IMR-90 (cell line): ENCODE measurements around the gene MAS1. TPM values are rescaled to one million over a fixed set of nuclear protein-coding genes. Genes with fewer than 3 reads are reported as not detected.

Source experiments
- ATAC-seq: fragments of 200-7000 bp; cut with Tn5 transposase; 2 replicates; pipeline ENCODE4 v1.9.1; 2020; ENCODE audit warnings: low read depth, mild to moderate bottlenecking, moderate library complexity
- BruUV-seq: library from RNA; stranded (reverse); fragments of 400-500 nt; replicated peaks from 2 replicates; lab custom pipeline; 2021; lab: Mats Ljungman, UMichigan
- CTCF ChIA-PET: fragments of 300-600 bp; formaldehyde crosslinking; extraction: SDS; loops from one replicate; lab custom pipeline; 2021; ENCODE audit warnings: antibody characterized with exemption; lab: Yijun Ruan, JAX
- POLR2A ChIA-PET: fragments of 300-600 bp; sonication (Branson Sonifier 250); formaldehyde crosslinking; loops from one replicate; lab custom pipeline; 2022; ENCODE audit warnings: antibody characterized with exemption; ENCODE audit not compliant: unreplicated experiment; lab: Charles Lee
- DNase-seq: peaks from one replicate; pipeline ENCODE4 v3.0.0; 2013
- H2AFZ ChIP-seq: replicated peaks from 2 replicates; pipeline ENCODE3; 2013; ENCODE audit warnings: low read length, mild to moderate bottlenecking; ENCODE audit not compliant: poor library complexity
- H2AK5ac ChIP-seq: 2 replicates; pipeline ENCODE4 v1.6.1; 2013; ENCODE audit warnings: low read depth, low read length, inconsistent platforms
- H2AK9ac ChIP-seq: replicated peaks from 2 replicates; pipeline ENCODE3; 2013; ENCODE audit warnings: mild to moderate bottlenecking, low read depth, low read length, moderate library complexity; ENCODE audit not compliant: poor library complexity
- H2BK120ac ChIP-seq: 2 replicates; pipeline ENCODE4 v1.6.1; 2013; ENCODE audit warnings: low read depth, low read length, inconsistent platforms
- H2BK15ac ChIP-seq: 3 replicates; pipeline ENCODE4 v1.6.1; 2013; ENCODE audit warnings: low read depth, low read length, inconsistent platforms
- H2BK20ac ChIP-seq: 2 replicates; pipeline ENCODE4 v1.6.1; 2013; ENCODE audit warnings: low read depth, mild to moderate bottlenecking, inconsistent platforms, low read length, moderate library complexity
- H2BK5ac ChIP-seq: 2 replicates; pipeline ENCODE4 v1.6.1; 2013; ENCODE audit warnings: mild to moderate bottlenecking, low read depth, low read length, inconsistent platforms; ENCODE audit not compliant: poor library complexity, severe bottlenecking
- H3K14ac ChIP-seq: replicated peaks from 2 replicates; pipeline ENCODE4 v1.6.1; 2013; ENCODE audit warnings: low read depth, low read length, inconsistent platforms
- H3K18ac ChIP-seq: 2 replicates; pipeline ENCODE4 v1.6.1; 2013; ENCODE audit warnings: low read depth, low read length, control low read depth
- H3K23ac ChIP-seq: 2 replicates; pipeline ENCODE4 v1.6.1; 2013; ENCODE audit warnings: low read depth, low read length, inconsistent platforms
- H3K27ac ChIP-seq: 2 replicates; pipeline ENCODE4 v1.5.1; 2013; ENCODE audit warnings: mild to moderate bottlenecking, control low read depth, low read length; ENCODE audit not compliant: insufficient read depth
- H3K27me3 ChIP-seq: 2 replicates; pipeline ENCODE4 v1.6.1; 2013; ENCODE audit warnings: low read length; ENCODE audit not compliant: control insufficient read depth, insufficient read depth
- H3K36me3 ChIP-seq: 2 replicates; pipeline ENCODE4 v1.6.1; 2013; ENCODE audit warnings: low read length, mixed read lengths; ENCODE audit not compliant: control insufficient read depth, insufficient read depth
- H3K4ac ChIP-seq: 2 replicates; pipeline ENCODE4 v1.6.1; 2013; ENCODE audit warnings: low read depth, low read length, inconsistent platforms
- H3K4me1 ChIP-seq: 2 replicates; pipeline ENCODE4 v1.6.1; 2013; ENCODE audit warnings: low read length, mixed read lengths; ENCODE audit not compliant: control insufficient read depth, insufficient read depth
- H3K4me2 ChIP-seq: 2 replicates; pipeline ENCODE4 v1.6.1; 2013; ENCODE audit warnings: low read depth, mild to moderate bottlenecking, control low read depth, low read length, moderate library complexity
- H3K4me3 ChIP-seq: 2 replicates; pipeline ENCODE4 v1.5.1; 2013; ENCODE audit warnings: low read depth, mild to moderate bottlenecking, control low read depth, low read length, moderate library complexity; ENCODE audit not compliant: insufficient read depth
- H3K56ac ChIP-seq: 2 replicates; pipeline ENCODE4 v1.6.1; 2013; ENCODE audit warnings: low read length, inconsistent platforms; ENCODE audit not compliant: insufficient read depth; ENCODE audit errors: extremely low read depth
- H3K79me1 ChIP-seq, 2 experiments: 2 replicates each; pipeline ENCODE4 v1.6.1; 2013; ENCODE audit warnings: low read length in 2 of 2, inconsistent platforms in 1 of 2, low read depth in 1 of 2
- H3K9ac ChIP-seq: 2 replicates; pipeline ENCODE4 v1.6.1; 2013; ENCODE audit warnings: low read depth, low read length, control low read depth
- H3K9me1 ChIP-seq: 2 replicates; pipeline ENCODE4 v1.6.1; 2013; ENCODE audit warnings: low read length, inconsistent platforms; ENCODE audit not compliant: insufficient read depth
- H3K9me3 ChIP-seq: 2 replicates; pipeline ENCODE4 v1.6.1; 2013; ENCODE audit warnings: low read length; ENCODE audit not compliant: control insufficient read depth, insufficient read depth
- H4K20me1 ChIP-seq: 2 replicates; pipeline ENCODE4 v1.6.1; 2013; ENCODE audit warnings: low read length, inconsistent platforms; ENCODE audit not compliant: insufficient read depth
- H4K5ac ChIP-seq: 2 replicates; pipeline ENCODE4 v1.6.1; 2013; ENCODE audit warnings: mild to moderate bottlenecking, low read depth, low read length, control low read depth
- H4K8ac ChIP-seq, 2 experiments: 2 replicates each; pipeline ENCODE4 v1.6.1; 2013; ENCODE audit warnings: low read depth in 2 of 2, low read length in 2 of 2, control low read depth in 1 of 2, inconsistent platforms in 1 of 2
- H4K91ac ChIP-seq: 2 replicates; pipeline ENCODE4 v1.6.1; 2013; ENCODE audit warnings: low read depth, low read length, inconsistent platforms; ENCODE audit not compliant: insufficient read depth
- BHLHE40 ChIP-seq: fragments of 150-350 bp; IDR thresholded peaks from 2 replicates; pipeline ENCODE4 v1.6.1; 2016; ENCODE audit warnings: mild to moderate bottlenecking, low read depth, low read length
- CEBPB ChIP-seq: IDR thresholded peaks from 2 replicates; pipeline ENCODE4 v1.6.1; 2012; ENCODE audit warnings: low read depth, low read length, improper control_type of control experiment
- CHD1 ChIP-seq: IDR thresholded peaks from 2 replicates; pipeline ENCODE4 v1.6.1; 2012; ENCODE audit warnings: low read depth, low read length, improper control_type of control experiment
- FOS ChIP-seq: fragments of 150-350 bp; IDR thresholded peaks from 2 replicates; pipeline ENCODE4 v1.6.1; 2016; ENCODE audit warnings: low read depth, low read length
- MAFK ChIP-seq: IDR thresholded peaks from 2 replicates; pipeline ENCODE4 v1.6.1; 2012; ENCODE audit warnings: low read depth, low read length, improper control_type of control experiment
- MAZ ChIP-seq: IDR thresholded peaks from 2 replicates; pipeline ENCODE4 v1.6.1; 2012; ENCODE audit warnings: low read depth, mild to moderate bottlenecking, low read length, improper control_type of control experiment, moderate library complexity, borderline replicate concordance
- POLR2A ChIP-seq: IDR thresholded peaks from 2 replicates; pipeline ENCODE4 v1.6.1; 2012; ENCODE audit warnings: mild to moderate bottlenecking, low read depth, low read length
- RCOR1 ChIP-seq: IDR thresholded peaks from 2 replicates; pipeline ENCODE4 v1.6.1; 2012; ENCODE audit warnings: mild to moderate bottlenecking, low read length, improper control_type of control experiment; ENCODE audit not compliant: insufficient replicate concordance
- SMC3 ChIP-seq: fragments of 150-350 bp; IDR thresholded peaks from 2 replicates; pipeline ENCODE4 v1.6.1; 2016; ENCODE audit warnings: low read depth, mild to moderate bottlenecking, antibody characterized with exemption, low read length, moderate library complexity
- WGBS, 2 experiments: methylation state at CpG; one replicate each; pipeline versions ENCODE4 v1.1.5 to v1.1.7; 2013; ENCODE audit warnings: missing lambda C conversion rate in 2 of 2; ENCODE audit not compliant: insufficient read length in 1 of 2; ENCODE audit errors: extremely low coverage in 2 of 2; 5-methylcytosine and 5-hydroxymethylcytosine counted together
- dilution Hi-C: fragments of 300-500 bp; cut with HindIII; formaldehyde crosslinking; loops from one replicate; pipeline ENCODE4 v1.14.3; 2018; ENCODE audit warnings: low sequenced_read_pairs; ENCODE audit not compliant: unreplicated experiment
- in situ Hi-C: fragments of 300-500 bp; cut with MboI; formaldehyde crosslinking; loops from 3 replicates; pipeline ENCODE4 v1.14.3; 2019; ENCODE audit warnings: low sequenced_read_pairs, inconsistent platforms, mixed read lengths
- intact Hi-C: fragments of 100-400 bp; cut with micrococcal nuclease; formaldehyde crosslinking; loops from 2 replicates; pipeline ENCODE4 v1.10.0; 2022
- polyA plus RNA-seq, 3 experiments: library from polyadenylated mRNA; depleted of rRNA; stranded (reverse); fragments of >200 nt; gene quantifications; 2 replicates each; pipeline ENCODE4 v1.2.3, GENCODE V29; 2012; ENCODE audit warnings: low replicate concordance in 1 of 3
- total RNA-seq: library from RNA; depleted of rRNA; stranded (reverse); fragments of >200 nt; gene quantifications from 2 replicates; pipeline ENCODE4 v1.2.3, GENCODE V29; 2012
- TF ChIP-seq, protein P1 (sequence below): fragments of 150-350 bp; IDR thresholded peaks from 2 replicates; pipeline ENCODE4 v1.6.1; 2016; ENCODE audit warnings: low read depth, mild to moderate bottlenecking, low read length, moderate library complexity, borderline replicate concordance
- TF ChIP-seq, protein P2 (sequence below): fragments of 150-350 bp; IDR thresholded peaks from 2 replicates; pipeline ENCODE4 v1.6.1; 2017; ENCODE audit warnings: mild to moderate bottlenecking, antibody characterized with exemption, low read length, low read depth

Gene MAS1
- total and polyA plus RNA-seq, 2 of the 4 experiments (the other 2 are of a cell fraction): under 0.01 TPM; not detected in 1

DNA sequence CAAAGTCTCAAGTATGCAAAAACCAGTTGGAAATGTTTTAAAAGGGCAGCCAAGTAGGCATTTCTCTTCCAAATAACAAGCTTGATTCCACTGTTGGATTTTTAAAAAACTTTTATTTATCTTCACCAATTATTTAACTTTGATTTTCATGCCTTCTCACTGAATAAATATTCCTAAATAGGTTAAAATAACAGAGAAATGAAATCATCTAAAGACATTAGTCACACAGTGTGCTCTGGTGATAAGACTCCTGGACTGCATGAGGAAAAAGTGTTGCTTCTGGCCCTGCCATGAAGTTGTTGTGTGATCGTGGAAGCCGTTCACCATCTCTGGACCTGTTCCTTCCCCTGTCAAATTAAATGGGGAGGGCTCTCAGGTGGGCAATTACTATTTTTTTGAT, 44.3 kb downstream of the MAS1 start:
- ATAC-seq (peak; percentile 57), DNase-seq (peak; percentile 55)
- H2AK5ac ChIP-seq: no peak overlapping the region
- H3K23ac ChIP-seq: no peak overlapping the region
- H3K4me2 ChIP-seq: peak overlapping the region; percentile 26; the same call in 1 of the 2 replicates
- H3K27me3 ChIP-seq: 0 out of 2 replicates have a peak, but pooled peaks cover 3% of the 10 kb centered on the region
- no peak overlapping the region for H3K14ac ChIP-seq
- in situ Hi-C loops: no loop called here
- H2BK15ac ChIP-seq: no peak overlapping the region
- H3K9me1 ChIP-seq: no peaks in the 10 kb centered on the region
- H3K56ac ChIP-seq: no peak overlapping the region
- H3K4ac ChIP-seq: no peak overlapping the region
- H3K27ac ChIP-seq: no peak overlapping the region
- H3K9me3 ChIP-seq: peaks cover 4% of the 10 kb centered on the region; the same call in 1 of the 2 replicates
- no peak overlapping the region for H3K4me3 ChIP-seq
- no TSS peak for BruUV-seq
- WGBS, 2 experiments: no CpG with 5 or more reads among the region's 2 CpGs
- H3K36me3 ChIP-seq: no peaks in the 10 kb centered on the region
- H4K8ac ChIP-seq: no peak overlapping the region
- H3K79me1 ChIP-seq: no peaks in the 10 kb centered on the region
- no peak overlapping the region for H4K91ac ChIP-seq
- H4K5ac ChIP-seq: no peak overlapping the region
- POLR2A ChIA-PET: no interaction called here
- TF ChIP-seq FOS: no peak
- TF ChIP-seq SMC3: no peak
- TF ChIP-seq BHLHE40: no peak
- TF ChIP-seq, protein P1, sequence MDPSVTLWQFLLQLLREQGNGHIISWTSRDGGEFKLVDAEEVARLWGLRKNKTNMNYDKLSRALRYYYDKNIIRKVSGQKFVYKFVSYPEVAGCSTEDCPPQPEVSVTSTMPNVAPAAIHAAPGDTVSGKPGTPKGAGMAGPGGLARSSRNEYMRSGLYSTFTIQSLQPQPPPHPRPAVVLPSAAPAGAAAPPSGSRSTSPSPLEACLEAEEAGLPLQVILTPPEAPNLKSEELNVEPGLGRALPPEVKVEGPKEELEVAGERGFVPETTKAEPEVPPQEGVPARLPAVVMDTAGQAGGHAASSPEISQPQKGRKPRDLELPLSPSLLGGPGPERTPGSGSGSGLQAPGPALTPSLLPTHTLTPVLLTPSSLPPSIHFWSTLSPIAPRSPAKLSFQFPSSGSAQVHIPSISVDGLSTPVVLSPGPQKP: no peak
- TF ChIP-seq MAFK: no peak
- TF ChIP-seq, protein P2, sequence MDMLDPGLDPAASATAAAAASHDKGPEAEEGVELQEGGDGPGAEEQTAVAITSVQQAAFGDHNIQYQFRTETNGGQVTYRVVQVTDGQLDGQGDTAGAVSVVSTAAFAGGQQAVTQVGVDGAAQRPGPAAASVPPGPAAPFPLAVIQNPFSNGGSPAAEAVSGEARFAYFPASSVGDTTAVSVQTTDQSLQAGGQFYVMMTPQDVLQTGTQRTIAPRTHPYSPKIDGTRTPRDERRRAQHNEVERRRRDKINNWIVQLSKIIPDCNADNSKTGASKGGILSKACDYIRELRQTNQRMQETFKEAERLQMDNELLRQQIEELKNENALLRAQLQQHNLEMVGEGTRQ: no peak
- TF ChIP-seq CEBPB: no peak
- TF ChIP-seq CHD1: no peak
- TF ChIP-seq MAZ: no peak
- no peak for TF ChIP-seq RCOR1
- no peak for TF ChIP-seq POLR2A
- dilution Hi-C loops: no loop called here
- no peaks in the 10 kb centered on the region for H4K20me1 ChIP-seq
- H2AK9ac ChIP-seq: no peak overlapping the region
- H2BK20ac ChIP-seq: no peak overlapping the region
- no peak overlapping the region for H2BK5ac ChIP-seq
- H2AFZ ChIP-seq: no peak overlapping the region
- CTCF ChIA-PET: no interaction called here
- no peak overlapping the region for H3K18ac ChIP-seq
- intact Hi-C loops: loop anchor here (10.0 kb wide), 1 partner anchor 760 kb away; no protein-coding TSS in a partner anchor
- no peak overlapping the region for H2BK120ac ChIP-seq
- no peak overlapping the region for H3K9ac ChIP-seq
- H3K4me1 ChIP-seq: peaks cover 5% of the 10 kb centered on the region
